Esophagus muscularis mucosa (tissue), 4 donors: Measurements from ENCODE around the gene TOLLIP. TPM values are rescaled to one million over a fixed set of nuclear protein-coding genes. Genes with fewer than 3 reads are reported as not detected.
A peak's percentile ranks its signal among the peaks of the same experiment; 100 is the strongest.

Source experiments
- DNase-seq: peaks from one replicate; pipeline ENCODE4 v3.0.0-alpha.2; 2017; ENCODE audit errors: extremely low spot score
- H3K27ac ChIP-seq, 4 donors: fragments of 200-600 bp; sonication (generic); replicated peaks in 1 of 4; 1 replicate in 3 of 4; 2 replicates in 1 of 4; pipeline ENCODE4 v1.5.1; 2016 to 2019; ENCODE audit warnings: mild to moderate bottlenecking in 1 of 4
- H3K27me3 ChIP-seq, 4 donors: fragments of 200-600 bp; sonication (generic); one replicate each; pipeline versions ENCODE4 v1.5.1 to v1.6.0; 2016 to 2019
- H3K36me3 ChIP-seq, 4 donors: fragments of 200-600 bp; sonication (generic); one replicate each; pipeline ENCODE4 v1.5.1; 2016 to 2019
- H3K4me1 ChIP-seq, 4 donors: fragments of 200-600 bp; sonication (generic); one replicate each; pipeline ENCODE4 v1.5.1; 2016 to 2019
- H3K4me3 ChIP-seq, 4 donors: fragments of 200-600 bp; sonication (generic); 1 replicate in 2 of 4; 2 replicates in 2 of 4; pipeline ENCODE4 v1.5.1; 2016 to 2019; ENCODE audit warnings: mild to moderate bottlenecking in 4 of 4, moderate library complexity in 1 of 4
- H3K9me3 ChIP-seq, 4 donors: fragments of 200-600 bp; sonication (generic); 1 replicate in 3 of 4; 2 replicates in 1 of 4; pipeline ENCODE4 v1.5.1; 2016 to 2019
- CTCF ChIP-seq, 3 experiments: fragments of 200-600 bp in 2 of 3; fragments of 450-650 bp in 1 of 3; sonication (generic) in 2 of 3; IDR thresholded peaks; one replicate each; pipeline ENCODE4 v1.5.1; 2017 to 2019; ENCODE audit warnings: antibody characterized with exemption in 3 of 3, mild to moderate bottlenecking in 2 of 3, moderate library complexity in 1 of 3
- EP300 ChIP-seq: sonication (generic); formaldehyde crosslinking; IDR thresholded peaks from one replicate; pipeline ENCODE4 v1.6.1; 2017; ENCODE audit warnings: antibody characterized with exemption
- POLR2A ChIP-seq: fragments of 450-650 bp; IDR thresholded peaks from one replicate; pipeline ENCODE4 v1.6.1; 2017; ENCODE audit warnings: antibody characterized with exemption, moderate library complexity, mild to moderate bottlenecking, low read depth
- POLR2AphosphoS5 ChIP-seq, 2 donors: sonication (generic); formaldehyde crosslinking; IDR thresholded peaks; one replicate each; pipeline ENCODE4 v1.6.1; 2017; ENCODE audit warnings: antibody characterized with exemption in 2 of 2
- WGBS: methylation state at CpG from one replicate; pipeline ENCODE4 v1.1.5; 2018; 5-methylcytosine and 5-hydroxymethylcytosine counted together
- intact Hi-C: fragments of 100-400 bp; cut with DNase I; formaldehyde crosslinking; loops from one replicate; pipeline ENCODE4 v1.15.1; 2023
- total RNA-seq, 4 donors: library from RNA; depleted of rRNA; stranded (reverse); fragments of >200 nt; gene quantifications; one replicate each; pipeline versions ENCODE4 v1.1.0 to v1.2.1, GENCODE V29; 2016

Gene TOLLIP
- total RNA-seq, 4 donors from 2014 or later, result 33.2 to 71.6 (median 58.6) TPM

GRCh38 chr11:1283906-1284305, 25.5 kb downstream of the TOLLIP start:
- no peak overlapping the region for H3K4me3 ChIP-seq
- H3K36me3 ChIP-seq, result peaks cover 63 to 89% (median 84%) of the 10 kb centered on the region in 4 donors
- H3K9me3 ChIP-seq, result no peaks in the 10 kb centered on the region
- 92% methylated on average over 8 of the region's 8 CpGs for WGBS
- intact Hi-C loops, result no loop called here
- H3K27me3 ChIP-seq, result no peaks in the 10 kb centered on the region
- peaks cover 0 to 9% (median 4%) of the 10 kb centered on the region in 4 donors for H3K4me1 ChIP-seq
- TF ChIP-seq POLR2AphosphoS5 (IDR thresholded peaks at IDR 0.05), result no peak
- no peak for TF ChIP-seq POLR2A
- no peak for TF ChIP-seq EP300
- TF ChIP-seq CTCF (IDR thresholded peaks at IDR 0.05), result no peak
- no peak for DNase-seq
- H3K27ac ChIP-seq, result no peak overlapping the region

DNA sequence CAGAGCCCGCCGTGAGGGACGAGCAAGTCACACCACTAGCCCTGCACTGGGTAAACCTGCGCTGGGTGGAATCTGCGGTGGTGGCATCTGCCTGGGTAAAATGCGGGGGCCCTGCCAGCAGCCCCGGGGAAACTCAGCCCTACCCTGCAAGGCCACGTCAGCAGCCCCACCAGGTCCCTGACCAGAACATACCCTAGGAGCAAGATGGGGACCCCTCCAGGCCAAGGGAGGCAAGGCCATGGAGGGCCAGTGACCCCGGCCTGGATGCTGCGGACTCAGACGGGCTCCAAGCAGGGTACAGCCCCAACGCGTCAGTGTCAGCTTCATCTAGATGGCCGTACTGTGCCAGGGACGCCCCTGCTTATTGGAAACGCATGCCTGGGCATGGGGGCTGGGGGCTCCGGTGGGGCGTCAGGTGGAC, 26.3 kb downstream of the TOLLIP start:
- Histone ChIP-seq H3K4me1 (peaks cover 0 to 9% (median 4%) of the 10 kb centered on the region in 4 donors), H3K4me3 (no peak overlapping the region), H3K9me3 (no peaks in the 10 kb centered on the region), H3K27me3 (no peaks in the 10 kb centered on the region), H3K36me3 (peaks cover 57 to 89% (median 82%) of the 10 kb centered on the region in 4 donors), H3K27ac (no peak overlapping the region)
- intact Hi-C loops, result no loop called here
- no peak for DNase-seq
- no peak for TF ChIP-seq POLR2A
- no peak for TF ChIP-seq POLR2AphosphoS5 (IDR thresholded peaks at IDR 0.05)
- no peak for TF ChIP-seq CTCF (IDR thresholded peaks at IDR 0.05)
- no peak for TF ChIP-seq EP300
- WGBS, result 90% methylated on average over 17 of the region's 18 CpGs

DNA sequence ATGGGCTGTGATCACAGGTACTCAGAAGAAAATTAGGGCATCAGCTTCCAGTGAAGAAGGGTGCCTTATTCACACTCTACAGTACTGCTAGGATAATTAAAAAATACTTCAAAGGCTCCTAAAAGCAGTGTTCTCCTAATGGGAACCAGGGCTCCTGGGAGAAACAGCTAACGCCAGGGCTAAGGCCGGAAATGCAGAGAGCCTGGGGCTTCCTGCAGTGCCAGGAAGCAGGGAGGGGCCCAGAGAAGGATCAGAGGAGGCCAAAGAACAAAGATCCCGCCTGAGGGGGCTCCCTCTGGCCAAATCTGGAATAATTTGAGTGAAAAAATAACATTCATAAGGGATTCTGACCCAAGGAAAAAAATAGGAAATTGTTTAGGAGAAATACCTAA, 27.5 kb downstream of the TOLLIP start:
- intact Hi-C loops, result no loop called here
- no peak for DNase-seq
- peaks cover 56 to 94% (median 88%) of the 10 kb centered on the region in 4 donors for H3K36me3 ChIP-seq
- peak overlapping the region in 1 of 4 donors; percentile 33 for H3K27ac ChIP-seq
- 43% methylated on average over 3 of the region's 3 CpGs for WGBS
- H3K4me1 ChIP-seq, result peaks cover 0 to 10% (median 6%) of the 10 kb centered on the region in 4 donors
- H3K27me3 ChIP-seq, result no peaks in the 10 kb centered on the region
- no peak overlapping the region for H3K4me3 ChIP-seq
- TF ChIP-seq CTCF (IDR thresholded peaks at IDR 0.05) (no peak), POLR2A (no peak), POLR2AphosphoS5 (IDR thresholded peaks at IDR 0.05) (no peak), EP300 (no peak)
- H3K9me3 ChIP-seq, result no peaks in the 10 kb centered on the region

DNA sequence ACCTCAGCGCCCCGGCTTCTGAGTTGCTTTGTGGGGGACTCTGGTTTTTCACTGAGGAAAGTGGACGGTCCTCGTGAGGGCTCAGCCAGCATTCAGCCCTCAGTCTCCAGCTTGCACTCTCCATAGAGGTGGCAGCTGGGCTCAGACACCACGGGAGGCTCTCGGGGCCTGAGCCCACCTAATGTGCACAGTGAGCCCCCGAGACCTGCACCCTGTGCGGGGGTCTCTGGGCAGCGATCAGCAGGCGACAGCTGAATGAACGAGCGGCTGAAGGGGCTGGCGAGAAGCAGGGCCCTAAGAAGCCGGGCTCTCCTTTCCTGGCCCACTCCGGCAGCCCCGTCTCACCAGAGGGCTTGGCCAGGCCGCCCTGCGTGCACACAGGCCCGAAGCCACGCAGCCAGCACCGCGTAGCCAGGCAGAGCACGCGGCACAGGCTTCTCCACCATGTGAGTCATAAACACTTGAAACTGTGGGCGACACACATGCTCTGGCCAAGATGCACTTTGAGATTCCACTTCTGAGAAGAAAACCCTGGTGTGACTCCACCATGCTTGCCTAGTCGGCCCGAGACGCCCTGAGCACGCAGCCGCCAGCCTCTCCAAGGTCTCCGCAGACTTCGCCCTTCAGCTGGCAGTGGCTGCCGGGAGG, 28.0 kb downstream of the TOLLIP start:
- 89% methylated on average over 12 of the region's 33 CpGs for whole genome bisulfite sequencing
- intact Hi-C loops, result no loop called here
- peaks cover 61 to 94% (median 88%) of the 10 kb centered on the region in 4 donors for H3K36me3 ChIP-seq
- peak overlapping the region in 1 of 4 donors; percentile 33 for H3K27ac ChIP-seq
- TF ChIP-seq CTCF (IDR thresholded peaks at IDR 0.05) (no peak), POLR2AphosphoS5 (IDR thresholded peaks at IDR 0.05) (no peak), POLR2A (no peak), EP300 (no peak)
- no peak overlapping the region for H3K4me3 ChIP-seq
- peaks cover 4 to 15% (median 11%) of the 10 kb centered on the region in 4 donors for H3K4me1 ChIP-seq
- H3K9me3 ChIP-seq, result no peaks in the 10 kb centered on the region
- no peaks in the 10 kb centered on the region for H3K27me3 ChIP-seq
- no peak for DNase-seq
